Putamen (tissue), 1 donor: Measurements from ENCODE around the gene SPINK7.
A peak's percentile ranks its signal among the peaks of the same experiment; 100 is the strongest.
"Not testable (repeated sequence)": the region's sequence is repeated elsewhere in the genome, so short reads cannot be mapped to it uniquely, and the experiment has no call there.

Source experiments
- DNase-seq: peaks from one replicate; pipeline ENCODE4 v3.0.0-alpha.2; 2016; ENCODE audit warnings: low spot score

The SPINK7 gene

GRCh38 chr5:148312153-148312552 lies at the start of gene SPINK7:
Gene SPINK7 (plus strand): TSS chr5:148312423. CDS start chr5:148312484, 61 bp downstream.
- DNase-seq, result no peak

- no peak for DNase-seq
These were observed 44.3 kb upstream of the SPINK7 start for GRCh38 chr5:148267962-148268361.

- DNase-seq, result no peak
These were observed 43.7 kb upstream of the SPINK7 start, which contains the start of gene SPINK13 for GRCh38 chr5:148268566-148268965. Gene SPINK13 (plus strand): TSS chr5:148268794. CDS start chr5:148270073, 1,279 bp downstream.

- DNase-seq, result not testable (repeated sequence)
These were observed 37.1 kb upstream of the SPINK7 start for GRCh38 chr5:148275129-148275528.

- not testable (repeated sequence) for DNase-seq
These were observed 31.3 kb upstream of the SPINK7 start for GRCh38 chr5:148280893-148281292.

- DNase-seq, result not testable (repeated sequence)
These were observed 30.9 kb upstream of the SPINK7 start for GRCh38 chr5:148281336-148281735.

GRCh38 chr5:148290271-148291195 lies 21.7 kb upstream of the SPINK7 start:
- DNase-seq, result peak; percentile 5

GRCh38 chr5:148297731-148298130 lies 14.5 kb upstream of the SPINK7 start:
- no peak for DNase-seq

- no peak for DNase-seq
These were observed 5.8 kb upstream of the SPINK7 start for GRCh38 chr5:148306446-148306845.

GRCh38 chr5:148309019-148309418 lies 3.2 kb upstream of the SPINK7 start:
- no peak for DNase-seq

- no peak for DNase-seq
These were observed 2.5 kb upstream of the SPINK7 start for GRCh38 chr5:148309746-148310145.

- no peak for DNase-seq
These were observed 739 bp upstream of the SPINK7 start for GRCh38 chr5:148311484-148311883.

GRCh38 chr5:148314187-148314586 lies 2.0 kb downstream of the SPINK7 start:
- no peak for DNase-seq

- DNase-seq, result no peak
These were observed 2.5 kb downstream of the SPINK7 start for GRCh38 chr5:148314731-148315130.

- DNase-seq, result not testable (repeated sequence)
These were observed 8.1 kb downstream of the SPINK7 start for GRCh38 chr5:148320011-148320963.

- DNase-seq, result no peak
These were observed 21.1 kb downstream of the SPINK7 start for GRCh38 chr5:148333262-148333849.

- no peak for DNase-seq
These were observed 23.0 kb downstream of the SPINK7 start, which contains the start of gene SPINK9 for GRCh38 chr5:148335259-148335658. Gene SPINK9 (plus strand): TSS chr5:148335559. CDS start chr5:148335614, 55 bp downstream.

- DNase-seq, result no peak
These were observed 24.6 kb downstream of the SPINK7 start for GRCh38 chr5:148336704-148337435.

- DNase-seq, result no peak
These were observed 30.3 kb downstream of the SPINK7 start for GRCh38 chr5:148342371-148343045.

GRCh38 chr5:148343046-148343407 lies 30.8 kb downstream of the SPINK7 start:
- no peak for DNase-seq
